ENCODE data around the gene TSPAN14.
"Not testable (repeated sequence)": the region's sequence is repeated elsewhere in the genome, so short reads cannot be mapped to it uniquely, and the experiment has no call there.

The TSPAN14 gene

GRCh38 chr10:80472234-80473095 is 18.4 kb downstream of the TSPAN14 start:
- DNase-seq, result no peak

- no peak for DNase-seq
These were observed 19.1 kb downstream of the TSPAN14 start for GRCh38 chr10:80473096-80473657.

DNA sequence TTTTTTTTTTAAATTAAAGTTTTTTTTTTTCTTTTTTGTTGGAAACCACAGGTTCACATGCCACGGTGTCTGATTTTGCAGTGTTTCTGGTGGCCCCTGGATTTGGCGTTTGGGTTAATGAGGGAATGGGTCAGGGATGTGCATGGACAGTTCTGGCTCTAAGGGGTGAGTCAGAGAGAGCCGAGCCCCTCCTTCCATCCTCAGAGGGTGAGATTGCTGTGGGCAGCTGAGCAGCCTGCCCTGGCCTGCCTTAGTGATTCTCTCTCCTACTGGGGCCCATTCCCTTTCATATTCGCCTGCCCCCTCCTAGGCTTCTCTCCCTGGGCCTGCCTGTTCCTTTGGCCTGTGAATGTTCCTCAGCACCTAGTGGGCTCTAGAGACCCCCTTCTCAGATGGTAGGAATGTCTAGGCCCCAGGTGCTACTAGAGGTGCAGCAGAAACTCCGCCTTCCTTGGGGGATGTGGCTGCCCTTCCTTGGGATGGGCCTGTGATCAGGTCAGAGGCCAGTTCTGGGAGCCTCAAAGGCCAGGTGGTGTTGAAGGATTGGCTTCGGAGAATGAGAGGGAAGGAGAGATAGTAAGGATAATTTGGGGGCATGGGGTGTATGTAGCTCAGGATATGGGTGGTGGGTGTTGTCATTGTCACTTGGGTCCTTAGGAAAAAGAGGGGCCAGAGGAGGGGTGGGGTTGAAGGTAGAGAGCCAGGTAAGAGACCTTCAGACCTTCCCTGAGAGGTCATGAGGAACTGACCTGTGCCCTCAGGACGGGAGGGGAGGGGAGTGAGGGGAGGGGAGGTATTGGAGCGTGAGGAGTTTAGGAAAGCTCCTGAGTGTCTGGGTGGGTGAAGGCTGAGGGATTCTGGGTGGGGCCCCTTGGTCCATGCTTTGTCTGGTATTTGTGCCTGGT is 19.8 kb downstream of the TSPAN14 start:
- DNase-seq, result no peak

DNA sequence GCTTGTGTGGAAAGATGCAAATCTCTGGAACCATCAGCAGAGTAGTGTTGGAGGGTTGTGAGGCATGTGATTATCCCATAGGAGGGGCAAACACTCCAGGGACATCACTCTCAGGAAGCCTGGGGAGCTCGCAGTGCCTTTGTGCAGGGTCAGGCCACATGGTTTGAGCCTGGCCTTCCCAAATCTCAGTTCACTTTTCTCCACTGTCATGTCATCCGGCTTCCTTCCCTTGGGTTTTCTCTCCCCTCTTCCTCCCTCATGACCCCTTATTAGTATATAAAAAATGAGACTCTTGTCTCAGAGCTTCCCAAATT is 20.4 kb downstream of the TSPAN14 start:
- DNase-seq, result no peak

DNA sequence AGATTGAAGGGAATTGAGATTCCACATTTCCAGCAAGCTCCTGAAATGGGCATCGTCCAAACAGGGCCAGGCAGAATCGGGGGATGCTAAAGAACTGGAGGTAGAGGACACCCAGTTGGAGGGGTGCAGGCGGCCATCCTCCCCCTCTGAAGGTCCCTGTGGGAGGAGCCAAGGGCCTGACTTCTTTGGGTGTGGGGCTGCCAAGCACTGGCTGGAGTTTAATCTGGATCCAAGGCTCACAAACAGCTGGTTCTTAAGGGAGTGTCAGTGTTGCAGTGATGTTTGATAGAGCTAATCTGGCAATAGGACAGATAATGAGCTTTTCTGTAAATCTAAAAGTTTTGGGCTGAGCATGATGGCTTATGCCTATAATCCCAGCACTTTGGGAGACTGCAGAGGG is 20.8 kb downstream of the TSPAN14 start:
- DNase-seq, result no peak

DNA sequence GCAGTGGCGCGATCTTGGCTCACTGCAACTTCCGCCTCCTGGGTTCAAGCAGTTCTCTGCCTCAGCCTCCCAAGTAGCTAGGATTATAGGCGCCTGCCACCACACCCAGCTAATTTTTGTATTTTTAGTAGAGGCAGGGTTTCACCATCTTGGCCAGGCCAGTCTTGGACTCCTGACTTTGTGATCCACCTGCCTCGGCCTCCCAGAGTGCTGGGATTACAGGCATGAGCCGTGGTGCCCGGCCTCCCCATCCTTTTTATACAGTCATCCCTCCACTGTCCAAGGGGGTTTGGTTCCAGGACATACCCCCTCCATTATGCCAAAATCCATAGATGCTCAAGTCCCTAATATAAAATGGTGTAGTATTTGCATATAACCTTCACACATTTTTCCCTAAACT is 21.5 kb downstream of the TSPAN14 start:
- DNase-seq, result not testable (repeated sequence)

GRCh38 chr10:80476685-80477084 is 22.6 kb downstream of the TSPAN14 start:
- DNase-seq, result no peak

DNA sequence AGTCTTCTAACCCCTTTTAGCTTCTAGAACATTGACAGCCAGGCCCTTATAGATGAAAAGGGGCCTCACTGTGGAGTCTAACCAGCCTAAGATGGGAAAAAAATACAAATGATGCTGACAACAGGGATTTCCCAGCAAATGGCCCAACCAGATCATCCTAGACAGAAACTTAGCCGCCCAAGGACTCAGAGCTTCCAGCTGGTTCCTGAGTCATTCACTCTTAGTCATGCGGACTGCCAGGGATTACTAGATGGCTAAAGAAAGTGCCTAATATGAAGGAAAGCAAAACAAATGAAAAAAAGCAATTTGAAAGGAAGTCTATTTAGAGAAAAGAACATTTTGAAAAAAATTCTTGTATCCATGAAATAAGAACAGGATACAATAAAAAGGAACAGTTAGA is 23.7 kb downstream of the TSPAN14 start:
- DNase-seq, result no peak

GRCh38 chr10:80480373-80480772 is 26.3 kb downstream of the TSPAN14 start:
- DNase-seq, result not testable (repeated sequence)

GRCh38 chr10:80480852-80481251 is 26.7 kb downstream of the TSPAN14 start:
- no peak for DNase-seq

DNA sequence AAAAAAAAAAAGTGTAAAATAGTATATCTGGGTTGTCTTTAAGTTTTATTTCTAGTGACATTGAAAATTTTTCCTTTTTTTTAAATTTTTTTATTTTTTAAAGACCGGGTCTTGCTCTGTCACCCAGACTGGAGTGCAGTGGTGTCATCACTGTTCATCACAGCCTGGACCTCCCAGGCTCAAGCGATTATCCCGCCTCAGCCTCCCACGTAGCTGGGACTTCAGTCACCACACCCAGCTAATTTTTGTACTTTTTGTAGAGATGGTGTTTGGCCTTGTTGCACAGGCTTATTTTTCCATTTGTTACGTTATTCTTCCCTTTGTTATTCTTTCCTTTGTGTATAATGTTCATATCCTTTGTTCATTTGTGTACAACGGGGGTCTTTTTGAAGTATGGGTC is 30.1 kb downstream of the TSPAN14 start:
- no peak for DNase-seq

DNA sequence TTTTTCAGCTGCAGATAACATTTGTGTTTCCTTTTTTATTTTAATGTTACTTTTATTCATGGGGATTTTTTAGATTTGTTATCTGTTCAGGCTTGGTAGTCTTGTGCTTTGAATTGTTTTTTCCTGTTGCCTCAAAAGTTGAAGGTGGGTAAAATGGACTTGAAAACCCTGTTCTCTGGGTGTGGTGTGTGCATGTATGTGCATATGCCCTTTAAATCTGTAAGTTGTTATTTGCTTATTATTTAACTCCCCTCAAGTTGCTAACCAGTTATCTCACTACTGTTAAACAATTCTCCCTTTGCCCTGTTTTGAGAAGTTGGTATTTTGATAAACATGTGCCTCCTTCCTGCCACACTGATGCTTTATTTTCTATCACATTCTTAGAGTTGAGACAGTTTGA is 30.6 kb downstream of the TSPAN14 start:
- DNase-seq, result no peak

DNA sequence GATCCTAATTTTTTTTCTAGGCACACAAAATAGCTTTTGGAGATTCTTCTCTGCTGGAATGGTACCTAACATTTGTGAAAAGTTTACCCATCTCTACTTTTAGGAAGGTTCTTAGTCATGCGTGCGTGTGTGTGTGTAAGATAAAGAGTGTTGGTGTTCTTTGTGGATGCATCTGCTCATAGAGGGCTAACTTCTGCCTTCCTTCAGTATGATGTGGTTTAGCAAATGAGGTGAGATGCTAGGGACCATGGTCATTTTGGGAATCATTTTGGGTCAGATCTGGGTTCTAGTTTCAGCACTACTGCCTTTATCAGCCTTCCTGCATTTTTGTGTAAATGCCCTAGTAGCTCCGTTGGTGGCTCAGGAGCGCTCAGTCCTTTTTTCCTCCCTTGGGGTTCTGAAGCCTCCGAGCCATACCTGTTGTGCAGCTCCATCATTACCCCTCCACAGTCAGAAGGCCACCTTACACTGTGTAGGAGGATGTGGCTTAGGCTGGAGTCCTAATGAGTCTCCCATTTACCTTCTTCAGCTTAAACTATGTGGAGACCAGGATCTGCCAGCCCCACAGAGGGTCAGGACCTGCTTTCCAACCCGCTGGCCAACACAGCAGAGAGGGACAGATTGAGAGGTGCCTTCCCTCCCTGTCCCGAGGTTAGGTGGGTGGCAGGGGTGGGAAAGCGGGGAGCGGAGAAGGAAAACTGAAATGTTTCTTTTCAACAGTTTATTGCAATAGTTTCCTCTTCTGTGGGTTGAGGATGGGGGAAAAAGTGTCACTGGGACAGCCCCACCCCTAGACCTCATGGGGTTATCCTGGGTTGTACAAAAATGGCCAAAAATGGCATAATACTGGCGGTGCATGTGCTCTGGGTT is 31.2 kb downstream of the TSPAN14 start:
- DNase-seq, result no peak

- DNase-seq, result no peak
These were observed 32.0 kb downstream of the TSPAN14 start for GRCh38 chr10:80485946-80486764.

- no peak for DNase-seq
These were observed 32.8 kb downstream of the TSPAN14 start for GRCh38 chr10:80486785-80487420.

DNA sequence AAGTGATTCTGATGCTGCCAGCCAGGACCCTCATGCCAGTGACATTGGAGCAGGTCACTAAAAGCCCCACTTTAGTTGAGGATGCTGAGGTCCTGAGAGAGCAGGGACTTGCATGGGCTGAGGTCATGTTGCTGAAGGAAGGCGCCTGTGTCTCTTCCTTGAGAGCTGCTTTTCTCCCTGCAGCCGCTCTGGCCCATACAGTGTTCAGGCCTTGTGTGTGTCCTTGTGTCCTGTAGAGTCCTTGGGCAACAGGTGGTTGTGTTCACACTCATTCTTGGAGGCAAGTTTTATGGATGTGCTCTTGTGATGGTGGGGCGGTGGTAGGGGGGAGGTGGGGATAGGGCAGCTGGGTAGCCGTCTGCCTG is 33.3 kb downstream of the TSPAN14 start:
- no peak for DNase-seq

GRCh38 chr10:80487791-80488538 is 33.9 kb downstream of the TSPAN14 start:
- no peak for DNase-seq

GRCh38 chr10:80488539-80489066 is 34.5 kb downstream of the TSPAN14 start:
- DNase-seq, result no peak

- DNase-seq, result no peak
These were observed 35.4 kb downstream of the TSPAN14 start for GRCh38 chr10:80489371-80490112.

Data from NCI-H510A (cell line).